ENCODE measurements around the gene AGO3.
A peak's percentile ranks its signal among the peaks of the same experiment; 100 is the strongest.
"Not testable (repeated sequence)": the region's sequence is repeated elsewhere in the genome, so short reads cannot be mapped to it uniquely, and the experiment has no call there.

The AGO3 gene

DNA sequence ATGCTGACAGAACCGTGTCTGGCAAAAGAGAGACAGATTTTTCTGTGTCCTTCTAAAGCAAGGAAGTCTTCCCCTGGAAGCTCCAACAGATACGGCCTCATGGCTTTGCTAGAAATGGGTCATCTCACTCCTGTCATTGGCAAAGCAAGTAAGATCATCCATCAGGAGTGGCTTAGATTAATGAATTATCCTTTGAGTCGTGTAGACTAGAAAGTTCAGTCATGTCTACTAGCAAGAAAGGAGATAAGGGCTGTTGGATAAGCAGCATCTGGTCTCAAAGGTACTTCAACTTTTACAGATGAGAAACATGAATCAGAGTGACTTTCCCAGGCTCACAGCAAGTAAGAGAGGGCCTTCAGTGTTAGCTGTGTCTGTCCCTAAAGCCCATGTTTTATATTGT, 3.4 kb upstream of the AGO3 start:
- no peak for DNase-seq

DNA sequence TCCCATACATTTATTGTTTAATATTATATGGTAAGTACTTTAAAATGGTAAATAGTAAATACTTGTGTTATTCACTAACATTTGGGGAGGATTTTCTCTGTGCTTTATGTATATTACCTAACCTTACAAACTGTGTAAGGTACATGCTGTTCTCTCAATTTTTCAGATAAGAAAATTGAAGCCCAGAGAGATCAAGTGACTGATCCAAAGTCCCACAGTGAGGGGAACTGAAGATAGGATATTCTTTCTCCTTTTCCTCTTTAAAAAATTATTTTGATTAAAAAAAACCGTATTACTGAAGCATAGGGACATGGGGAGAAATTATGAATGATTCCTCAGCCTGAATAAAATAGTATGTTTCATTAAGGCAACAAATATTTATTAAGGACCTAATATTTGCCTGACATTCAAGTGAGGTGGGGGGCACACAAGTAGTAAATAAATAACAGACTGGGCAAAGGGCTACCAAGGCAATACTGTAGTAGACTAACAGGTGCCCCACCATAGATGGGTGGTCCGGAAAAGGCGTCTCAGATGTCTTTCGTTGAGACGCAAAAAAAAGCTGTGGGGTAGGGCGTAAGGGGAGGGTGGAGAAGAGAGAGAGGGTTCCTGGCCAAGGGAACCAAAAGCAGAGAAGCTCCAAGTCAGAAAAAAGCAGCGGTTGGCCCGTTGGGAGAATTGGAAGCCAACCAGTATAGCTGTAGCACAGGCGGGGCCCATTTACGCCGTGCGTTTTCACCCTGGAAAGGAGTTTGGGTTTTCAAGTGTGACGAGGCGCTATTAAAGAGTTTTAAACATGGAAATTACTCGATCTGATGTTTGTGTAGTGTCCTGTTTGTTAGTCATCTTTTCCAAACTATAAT, 944 bp upstream of the AGO3 start:
- DNase-seq = peak in 1 of 2 donors; percentile 8

DNA sequence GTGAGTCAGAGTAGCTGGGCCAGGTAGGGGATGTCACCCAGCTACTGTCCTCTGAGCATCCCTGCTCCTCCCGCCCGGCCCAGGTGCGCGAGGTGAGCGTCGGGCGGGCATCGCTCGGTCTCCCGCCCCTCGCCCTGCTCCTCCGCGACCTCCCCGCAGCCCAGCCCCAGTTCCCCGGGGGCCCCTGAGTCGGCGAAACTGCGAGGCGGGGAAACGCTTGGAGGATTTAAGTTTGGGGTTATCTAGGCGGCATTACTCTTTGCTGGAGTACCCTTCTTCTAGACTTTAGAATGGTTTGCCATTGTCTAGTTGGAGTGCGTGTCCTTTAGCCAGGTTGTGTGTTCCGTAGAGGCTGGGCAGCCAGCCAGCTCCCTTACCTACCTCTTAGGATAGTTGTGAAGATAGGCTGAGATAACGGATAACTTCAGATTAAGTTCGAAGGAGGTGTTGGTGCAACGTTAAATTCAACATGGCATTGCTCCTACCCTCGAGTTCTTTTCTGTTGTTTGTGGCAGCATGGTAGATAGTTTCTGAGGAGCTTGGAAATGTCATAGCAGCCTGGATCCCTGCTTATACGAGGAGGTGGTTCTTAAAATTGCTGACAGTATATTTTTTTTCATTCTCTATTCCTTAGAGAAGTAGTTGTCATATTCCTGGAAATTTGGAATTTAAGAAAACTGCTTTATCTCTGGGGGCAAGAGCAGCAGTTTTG, 697 bp downstream of the AGO3 start:
- no peak for DNase-seq

DNA sequence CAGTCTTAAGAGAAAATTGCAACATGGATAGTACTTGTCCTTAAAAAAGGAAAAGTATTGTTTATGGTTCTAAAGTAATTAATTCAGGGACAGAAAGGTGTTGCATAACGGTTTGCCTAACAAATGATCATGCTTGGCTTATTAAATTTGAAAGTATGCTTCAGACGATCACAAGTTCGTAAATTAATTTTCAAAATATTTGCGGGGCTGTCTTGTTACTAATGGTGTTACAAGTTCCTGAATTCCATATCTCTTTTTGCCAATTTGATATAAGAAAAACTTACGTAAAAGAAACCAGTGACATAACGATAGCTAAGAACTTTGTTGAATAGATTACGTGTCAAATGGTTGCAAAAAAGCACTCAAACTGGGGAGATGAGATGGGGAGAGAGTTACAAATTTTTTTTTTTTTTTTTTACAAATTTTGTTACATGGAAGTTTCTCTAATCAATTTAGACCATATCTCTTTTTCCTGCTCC, 1.3 kb downstream of the AGO3 start:
- DNase-seq = no peak

DNA sequence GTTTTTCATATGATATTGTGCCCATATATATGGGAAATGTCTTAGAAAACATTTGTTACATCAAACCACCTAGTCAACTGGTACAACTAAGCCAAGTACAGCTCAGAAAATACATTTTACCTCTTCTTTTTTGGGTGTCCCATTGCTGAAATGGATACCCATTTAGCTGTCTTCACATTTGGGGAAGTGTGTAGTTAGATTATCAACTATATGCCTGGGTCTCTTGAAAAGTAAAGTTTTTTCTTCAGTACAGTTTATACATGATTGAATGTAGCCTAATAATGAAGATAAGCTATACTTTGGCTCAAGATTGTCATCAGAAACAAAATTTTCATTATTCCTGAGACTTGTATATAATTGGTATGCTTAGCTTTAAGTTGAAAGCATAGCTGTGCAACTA, 2.0 kb downstream of the AGO3 start:
- no peak for DNase-seq

DNA sequence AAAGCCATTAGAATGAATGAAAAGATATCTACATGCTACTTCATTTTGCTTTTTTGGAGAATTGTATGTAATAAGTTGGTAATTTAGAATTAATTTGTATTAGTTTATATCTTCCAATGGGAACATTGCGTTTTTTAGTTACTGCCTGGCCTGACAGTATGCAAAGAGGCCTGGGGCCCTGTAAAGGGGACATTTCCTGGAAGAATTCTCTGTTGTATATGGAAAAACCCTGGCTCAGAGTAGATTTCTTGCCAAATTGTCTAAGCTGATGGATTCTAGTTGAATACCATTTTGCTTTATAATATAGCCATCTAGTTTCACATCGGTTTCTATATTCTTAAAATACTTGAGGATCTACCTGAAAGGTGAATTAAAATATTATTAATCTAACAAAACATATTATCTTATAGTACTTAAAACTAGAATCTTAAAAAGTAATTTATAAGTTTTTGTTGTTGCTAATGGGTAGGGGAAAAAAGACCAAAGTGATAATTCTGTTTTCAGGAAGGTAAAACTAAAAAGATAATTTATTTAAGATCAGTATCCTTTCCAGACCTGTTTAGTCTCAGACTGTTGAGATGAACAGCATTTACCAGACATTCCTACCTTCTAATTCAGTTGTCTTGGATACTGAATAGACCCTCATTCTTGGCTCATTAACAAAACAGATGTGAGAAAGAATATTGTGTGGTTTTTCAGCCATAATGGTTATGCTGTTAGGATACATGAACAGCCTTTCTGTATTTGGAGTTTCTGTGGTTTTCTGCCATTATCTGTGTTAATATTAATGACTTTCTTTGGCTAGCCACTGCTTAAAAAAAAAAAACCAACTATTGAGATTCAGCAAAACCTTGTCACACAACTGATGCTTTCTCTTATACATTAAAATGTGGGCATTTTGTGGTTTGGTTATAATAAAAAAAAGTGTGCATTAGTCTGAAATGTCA, 4.8 kb downstream of the AGO3 start:
- no peak for DNase-seq

DNA sequence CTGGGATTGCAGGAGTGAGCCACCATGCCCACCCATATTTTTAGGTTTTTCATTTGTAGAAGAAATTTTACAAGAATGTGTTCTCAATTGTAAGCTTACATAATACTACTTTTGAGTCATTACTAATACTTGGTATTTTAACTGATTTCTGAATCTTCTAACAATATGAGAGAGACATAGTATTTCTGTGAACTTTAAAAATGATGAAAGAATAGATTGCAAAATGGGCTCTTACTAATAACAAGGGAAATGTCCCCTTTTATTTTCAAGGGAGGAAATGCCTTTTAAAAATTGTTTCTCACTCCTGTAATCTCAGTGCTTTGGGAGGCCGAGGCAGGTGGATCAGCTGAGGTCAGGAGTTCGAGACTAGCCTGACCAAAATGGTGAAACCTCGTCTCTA, 5.9 kb downstream of the AGO3 start:
- no peak for DNase-seq

DNA sequence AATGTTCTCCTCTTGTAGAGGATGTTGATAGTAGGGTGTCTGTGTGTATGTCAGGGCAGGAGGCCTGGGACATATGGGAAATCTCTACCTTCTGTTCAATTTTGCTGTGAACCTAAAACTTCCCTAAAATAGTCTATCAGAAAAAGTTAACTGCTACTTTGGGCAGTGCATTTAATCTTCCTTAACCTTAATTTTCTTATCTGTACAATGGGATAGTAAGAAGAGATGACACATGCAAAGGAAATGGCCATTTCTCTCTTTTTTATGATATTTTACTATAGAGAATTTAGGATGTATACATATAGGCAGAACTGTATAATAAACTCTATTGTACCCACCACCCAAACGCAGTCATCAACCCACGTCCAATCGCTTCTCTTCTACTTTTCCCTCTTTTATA, 8.6 kb downstream of the AGO3 start:
- no peak for DNase-seq

DNA sequence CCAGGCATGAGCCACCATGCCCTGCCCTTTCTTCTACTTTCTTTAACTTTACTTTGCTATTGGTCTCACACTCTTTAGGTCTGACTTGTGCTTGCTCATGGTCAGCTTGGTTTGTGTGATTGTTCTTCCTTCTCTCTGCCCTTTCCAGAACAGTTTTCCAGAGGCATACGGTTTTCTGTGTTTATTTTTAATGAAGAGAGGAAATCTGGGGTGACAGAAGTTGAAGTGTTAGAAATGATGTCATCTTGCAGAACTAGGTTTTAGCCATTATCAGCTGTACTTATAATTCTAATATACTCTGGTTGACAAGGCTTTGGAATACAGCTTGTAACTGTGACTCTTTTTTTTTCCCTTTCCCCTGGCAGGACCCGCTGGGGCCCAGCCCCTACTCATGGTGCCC, 14.4 kb downstream of the AGO3 start:
- no peak for DNase-seq

DNA sequence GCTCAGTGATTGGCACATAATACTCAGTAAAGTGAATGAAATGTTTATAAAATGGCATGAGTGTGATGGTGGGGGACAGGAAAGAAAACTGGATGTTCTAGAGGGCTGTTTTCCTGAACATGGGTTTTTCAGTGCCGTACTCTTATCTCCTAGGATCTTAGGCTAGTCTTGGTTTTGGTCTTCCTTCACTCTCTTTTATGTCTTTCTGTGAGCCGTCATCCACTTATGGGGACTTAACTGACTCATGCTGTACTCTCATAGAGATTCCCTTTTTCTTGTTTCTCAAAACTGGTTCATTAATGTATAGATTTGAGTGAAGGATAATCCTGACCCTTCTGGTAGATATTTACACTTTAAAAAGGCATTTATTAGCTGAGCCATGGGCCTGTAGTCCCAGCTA, 16.6 kb downstream of the AGO3 start:
- no peak for DNase-seq

DNA sequence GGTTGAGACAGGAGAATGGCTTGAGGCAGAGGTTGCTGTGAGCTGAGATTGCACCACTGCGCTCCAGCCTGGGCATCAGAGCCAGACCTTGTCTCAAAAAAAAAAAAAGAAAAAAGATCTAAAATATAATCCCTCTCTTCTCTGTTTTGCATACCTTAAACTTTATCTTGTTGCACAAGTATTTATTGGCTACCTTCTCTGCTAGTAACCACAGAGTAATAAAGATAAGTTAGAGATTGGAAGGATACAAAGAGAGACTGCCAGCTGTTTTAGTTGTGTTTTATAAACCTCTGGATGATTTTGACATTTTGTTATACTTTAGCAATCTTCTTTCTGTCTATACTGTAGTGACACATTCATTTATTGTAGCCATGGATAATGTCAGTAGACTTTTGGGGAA, 27.7 kb downstream of the AGO3 start:
- no peak for DNase-seq

DNA sequence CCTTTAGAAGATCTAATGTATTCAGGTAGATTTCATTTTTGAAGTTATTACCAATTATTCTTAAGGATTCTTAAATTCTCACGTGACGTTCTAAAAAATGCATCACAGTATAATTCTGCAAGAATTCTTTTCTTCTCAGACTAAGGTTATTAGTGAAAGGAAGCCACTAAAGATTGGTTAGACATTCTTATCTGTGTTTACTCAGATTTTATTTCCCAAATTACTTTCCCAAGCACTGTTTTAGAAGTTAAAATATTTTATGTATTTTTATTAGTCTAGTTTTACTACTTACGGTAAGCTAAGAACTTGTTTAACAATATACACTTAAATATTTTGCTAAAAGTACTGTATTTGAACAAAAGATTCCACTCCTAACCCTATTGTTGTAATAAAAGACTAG, 28.4 kb downstream of the AGO3 start:
- DNase-seq = no peak

DNA sequence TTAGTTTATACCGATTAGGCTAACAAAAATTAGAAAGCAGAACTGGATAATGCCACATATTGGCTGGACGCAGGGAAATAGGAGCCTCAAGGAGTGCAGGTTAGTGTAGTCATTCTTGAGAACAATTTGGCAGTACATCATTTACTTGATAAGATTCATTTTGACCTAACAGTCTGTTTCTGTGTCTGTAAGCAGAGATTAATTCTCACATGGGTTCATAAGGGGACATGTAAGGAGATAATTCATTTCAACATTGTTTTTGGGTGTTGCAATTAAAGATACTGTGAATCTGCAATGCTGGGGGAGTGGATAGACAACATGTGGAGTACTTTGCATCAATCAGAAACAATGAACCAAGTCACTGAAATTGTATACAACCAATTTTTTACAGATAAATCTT, 32.0 kb downstream of the AGO3 start:
- DNase-seq = no peak

DNA sequence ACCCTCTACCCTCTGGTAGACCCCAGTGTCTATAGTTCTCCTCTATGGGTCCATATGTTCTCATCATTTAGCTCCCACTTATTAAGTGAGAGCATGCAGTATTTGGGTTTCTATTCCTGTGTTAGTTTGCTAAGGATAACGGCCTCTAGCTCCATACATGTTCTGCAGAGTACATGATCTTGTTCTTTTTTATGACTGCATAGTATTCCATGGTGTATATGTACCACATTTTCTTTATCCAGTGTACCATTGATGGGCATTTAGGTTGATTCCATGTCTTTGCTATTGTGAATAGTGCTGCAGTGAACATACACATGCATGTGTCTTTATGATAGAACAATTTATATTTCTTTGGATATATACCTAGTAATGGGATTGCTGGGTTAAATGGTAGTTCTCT, 33.4 kb downstream of the AGO3 start:
- DNase-seq = not testable (repeated sequence)

DNA sequence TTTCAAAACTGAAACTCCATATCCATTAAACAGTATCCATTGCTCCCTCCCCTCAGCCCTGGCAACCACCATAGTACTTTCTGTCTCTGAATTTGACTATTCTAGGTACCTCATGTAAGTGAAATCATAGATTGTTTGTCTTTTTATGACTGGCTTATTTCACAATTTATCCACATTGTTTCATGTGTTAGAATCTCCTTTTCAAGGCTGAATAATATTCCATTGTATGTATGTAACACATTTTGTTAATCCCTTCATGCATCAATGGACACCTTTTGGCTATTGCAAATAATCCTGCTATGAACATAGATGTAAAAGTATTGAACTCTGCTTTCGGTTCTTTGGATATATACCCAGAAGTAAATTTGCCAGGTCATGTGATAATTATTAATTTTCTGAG, 37.5 kb downstream of the AGO3 start:
- no peak for DNase-seq

DNA sequence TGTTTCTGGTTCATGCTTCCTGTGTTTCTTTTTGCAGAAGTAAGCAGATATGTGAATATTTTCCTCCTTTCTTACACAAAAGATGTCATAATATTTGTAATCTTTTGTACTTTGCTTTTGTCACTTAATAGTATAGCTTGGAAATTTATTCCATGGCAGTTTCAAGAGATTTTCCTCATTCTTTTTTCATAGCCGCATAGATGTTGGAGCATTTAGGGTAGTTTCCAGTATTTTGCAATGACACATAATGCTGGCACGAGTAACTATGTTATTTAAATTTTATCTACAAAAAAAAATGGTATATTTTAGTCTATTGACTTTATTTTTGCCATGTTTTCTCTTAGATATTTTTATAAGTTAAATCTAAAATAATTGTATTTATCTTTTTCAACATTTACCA, 40.7 kb downstream of the AGO3 start:
- DNase-seq = no peak

DNA sequence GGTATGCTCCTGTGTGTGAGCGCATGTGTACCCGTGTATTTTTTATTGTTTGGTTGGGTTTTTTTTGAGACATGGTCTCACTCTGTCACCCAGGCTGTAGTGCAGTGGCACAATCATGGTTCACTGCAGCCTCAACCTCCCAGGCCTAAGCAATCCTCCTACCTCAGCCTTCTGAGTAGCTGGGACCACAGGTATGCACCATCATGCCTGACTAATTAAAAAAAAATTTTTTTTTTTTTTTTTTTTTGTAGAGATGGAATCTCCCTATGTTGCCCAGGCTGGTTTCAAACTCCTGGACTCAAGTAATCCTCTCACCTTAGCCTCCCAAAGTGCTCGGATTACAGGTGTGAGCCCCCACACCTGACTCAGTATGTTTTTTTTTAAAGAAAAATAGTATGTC, 41.7 kb downstream of the AGO3 start:
- not testable (repeated sequence) for DNase-seq

DNA sequence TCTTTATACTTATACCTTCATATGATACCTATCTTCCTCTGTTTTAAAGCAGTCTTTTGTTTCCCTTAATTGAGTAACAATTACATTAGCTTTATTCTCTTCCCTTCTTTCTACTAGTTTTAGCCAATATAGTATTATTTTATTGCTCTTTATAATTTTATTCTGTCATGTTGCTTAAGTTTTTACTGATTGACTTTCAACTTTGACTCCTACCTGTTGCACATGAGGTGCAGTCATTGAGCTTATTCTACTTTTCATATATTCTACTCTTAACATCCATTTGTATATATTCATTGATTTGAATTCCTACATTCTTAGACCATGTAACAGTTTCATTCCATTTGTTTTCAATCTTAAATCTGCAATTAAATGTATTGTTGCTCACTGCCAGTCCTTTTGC, 49.2 kb downstream of the AGO3 start:
- no peak for DNase-seq

DNA sequence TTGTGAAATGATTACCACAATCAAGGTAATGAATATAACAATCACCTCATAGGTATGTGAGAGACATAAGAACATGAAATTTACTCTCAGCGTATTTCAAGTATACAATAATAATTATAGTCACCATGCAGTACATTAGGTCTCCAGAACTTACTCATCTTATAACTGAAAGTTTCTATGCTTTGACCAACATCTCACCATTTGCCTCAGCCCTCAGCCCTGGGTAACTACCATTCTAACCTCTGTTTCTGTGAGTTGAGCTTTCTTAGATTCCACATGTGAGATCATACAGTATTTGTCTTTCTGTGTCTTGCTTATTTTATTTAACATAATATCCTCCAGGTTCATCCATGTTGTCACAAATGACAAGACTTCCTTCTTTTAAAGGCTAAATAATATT, 57.3 kb downstream of the AGO3 start:
- DNase-seq = no peak

DNA sequence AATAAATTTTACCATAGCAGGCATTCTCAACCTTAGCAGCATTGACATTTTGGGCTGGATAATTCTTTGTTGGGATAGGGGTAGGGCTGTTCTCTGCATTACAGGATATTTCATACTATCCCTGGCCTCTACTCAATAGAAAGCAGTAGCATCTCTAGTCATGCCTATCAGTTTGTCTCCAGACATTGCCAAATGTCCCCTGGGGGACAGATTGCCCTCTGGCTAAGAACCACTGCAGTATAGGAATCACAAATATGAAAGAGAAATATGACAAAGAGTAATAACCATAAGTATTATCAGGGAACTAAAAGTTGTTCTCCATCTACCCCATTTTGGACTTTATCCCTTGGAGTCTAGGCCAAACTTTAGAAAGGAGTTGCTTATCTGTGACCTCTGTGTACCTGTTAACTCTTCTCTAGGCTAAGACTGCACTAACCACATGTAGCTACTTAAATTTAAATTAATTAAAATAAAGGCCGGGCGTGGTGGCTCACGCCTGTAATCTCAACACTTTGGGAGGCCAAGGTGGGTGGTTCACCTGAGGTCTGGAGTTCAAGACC, 76.1 kb downstream of the AGO3 start:
- DNase-seq = no peak

DNA sequence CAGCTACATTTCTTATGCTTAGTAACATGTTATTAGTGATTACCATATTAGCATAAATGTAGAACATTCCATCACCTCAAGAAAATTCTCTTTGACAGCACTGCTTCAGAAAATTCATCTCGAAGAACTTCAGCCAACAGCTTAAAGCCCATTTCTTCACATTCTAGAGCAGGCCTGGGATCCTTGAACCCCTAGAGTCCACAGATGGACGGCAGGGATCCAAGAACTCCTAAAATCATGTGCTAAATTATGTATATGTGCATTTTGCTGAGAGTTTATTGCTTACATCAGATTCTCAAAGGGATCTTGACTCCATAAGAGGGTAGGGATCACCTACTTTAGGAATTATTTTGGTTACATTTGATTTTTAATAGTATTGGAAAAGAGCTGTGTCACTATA, 76.8 kb downstream of the AGO3 start:
- no peak for DNase-seq

DNA sequence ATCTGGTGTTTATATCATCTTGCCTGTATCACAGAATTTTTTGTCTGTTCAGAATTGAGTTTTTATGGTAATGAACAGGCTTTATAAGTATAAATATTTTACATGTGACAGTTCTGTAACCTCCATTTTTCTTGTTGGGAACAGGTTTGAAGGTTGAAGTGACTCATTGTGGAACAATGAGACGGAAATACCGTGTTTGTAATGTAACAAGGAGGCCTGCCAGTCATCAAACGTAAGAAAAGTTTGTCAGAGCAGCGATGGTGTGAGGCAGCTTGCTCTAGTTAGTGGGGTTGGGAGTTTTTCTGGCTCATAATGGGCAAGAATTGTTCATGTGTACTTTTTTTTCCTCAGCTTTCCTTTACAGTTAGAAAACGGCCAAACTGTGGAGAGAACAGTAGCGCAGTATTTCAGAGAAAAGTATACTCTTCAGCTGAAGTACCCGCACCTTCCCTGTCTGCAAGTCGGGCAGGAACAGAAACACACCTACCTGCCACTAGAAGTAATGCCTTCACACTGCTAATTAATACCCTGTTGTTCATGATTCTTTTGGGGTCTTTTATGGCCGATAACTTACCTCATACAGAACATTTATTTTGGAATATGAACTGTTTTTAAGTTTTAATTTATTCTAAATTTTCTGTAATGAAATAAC, 77.8 kb downstream of the AGO3 start:
- DNase-seq = no peak
